Muscle of back (tissue), 13 donors: Measurements from ENCODE around the gene TMIGD2. TPM values are rescaled to one million over a fixed set of nuclear protein-coding genes. Genes with fewer than 3 reads are reported as not detected.
"Not testable (repeated sequence)": the region's sequence is repeated elsewhere in the genome, so short reads cannot be mapped to it uniquely, and the experiment has no call there.

Source experiments
- DNase-seq, 3 donors: peaks; one replicate each; pipeline versions ENCODE4 v3.0.0 to v3.0.0-alpha.2; 2013
- long read RNA-seq, 9 donors: transcript quantifications; one replicate each; lab custom pipeline, GENCODE V29; 2026
- polyA plus RNA-seq, 10 donors: library from polyadenylated mRNA; unstranded; fragments of 120-200 nt; gene quantifications; one replicate each; pipeline ENCODE4 v1.2.1, GENCODE V29; 2013; ENCODE audit not compliant: insufficient read length in 10 of 10

TMIGD2 gene, protein sequence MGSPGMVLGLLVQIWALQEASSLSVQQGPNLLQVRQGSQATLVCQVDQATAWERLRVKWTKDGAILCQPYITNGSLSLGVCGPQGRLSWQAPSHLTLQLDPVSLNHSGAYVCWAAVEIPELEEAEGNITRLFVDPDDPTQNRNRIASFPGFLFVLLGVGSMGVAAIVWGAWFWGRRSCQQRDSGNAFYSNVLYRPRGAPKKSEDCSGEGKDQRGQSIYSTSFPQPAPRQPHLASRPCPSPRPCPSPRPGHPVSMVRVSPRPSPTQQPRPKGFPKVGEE
- polyA plus RNA-seq = 1 to 10 TPM in 2 of 10 donors, under 1 TPM in 8; 0.28 to 1.3 (median 0.44) TPM
- long read RNA-seq, donor 1 = 0 reads
- long read RNA-seq, donor 2 = 0 reads
- long read RNA-seq, donor 3 = 0 reads
- long read RNA-seq, donor 4 = 0 reads
- long read RNA-seq, donor 5 = 0 reads
- long read RNA-seq, donor 6 = 0 reads
- long read RNA-seq, donor 7 = 0 reads
- long read RNA-seq, donor 8 = 0 reads
- long read RNA-seq, donor 9 = 0 reads

- no peak for DNase-seq
Observed at GRCh38 chr19:4302243-4302640, at the start of gene TMIGD2. Gene TMIGD2 (minus strand): TSS chr19:4302389. CDS start chr19:4302385, 4 bp downstream.

DNA sequence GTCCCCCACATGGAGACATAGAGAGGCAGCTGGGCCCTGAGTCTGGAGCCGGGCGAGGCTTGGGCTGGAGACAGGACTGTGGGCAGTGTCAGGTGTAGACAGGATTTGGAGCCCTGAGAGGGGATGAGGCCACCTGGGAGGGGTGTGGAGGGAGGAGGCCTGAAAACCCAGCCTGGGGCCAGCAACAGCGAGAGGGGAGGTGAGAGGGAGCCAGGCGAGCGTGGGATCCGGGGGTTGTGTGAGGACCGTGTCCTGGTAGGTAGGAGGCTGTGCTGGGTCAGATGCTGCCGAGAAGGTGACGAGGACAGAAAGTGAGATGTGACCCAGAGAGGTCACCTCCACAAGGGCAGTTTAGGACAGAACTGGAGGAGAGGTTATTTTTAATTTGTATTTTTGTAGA is 48.5 kb upstream of the TMIGD2 start:
- no peak for DNase-seq

DNA sequence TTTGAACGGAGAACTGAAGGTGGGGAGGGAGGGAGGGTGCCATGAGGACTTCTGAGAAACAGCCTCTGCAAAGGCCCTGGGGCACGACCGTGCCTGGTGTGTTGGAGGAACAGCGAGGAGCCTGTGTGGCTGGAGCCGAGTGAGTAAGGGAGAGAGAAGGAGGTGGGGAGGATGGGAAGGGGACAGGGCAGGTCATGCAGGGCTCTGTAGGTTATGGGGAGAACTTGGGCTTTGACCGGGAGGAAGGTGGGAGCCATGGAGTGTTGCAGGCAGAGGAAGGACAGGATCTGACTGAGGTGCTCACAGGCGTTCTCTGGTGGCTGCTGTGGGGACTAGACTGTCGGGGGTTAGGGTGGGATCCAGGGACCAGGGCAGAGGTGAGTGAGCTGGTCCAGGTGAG is 47.9 kb upstream of the TMIGD2 start:
- DNase-seq = no peak

DNA sequence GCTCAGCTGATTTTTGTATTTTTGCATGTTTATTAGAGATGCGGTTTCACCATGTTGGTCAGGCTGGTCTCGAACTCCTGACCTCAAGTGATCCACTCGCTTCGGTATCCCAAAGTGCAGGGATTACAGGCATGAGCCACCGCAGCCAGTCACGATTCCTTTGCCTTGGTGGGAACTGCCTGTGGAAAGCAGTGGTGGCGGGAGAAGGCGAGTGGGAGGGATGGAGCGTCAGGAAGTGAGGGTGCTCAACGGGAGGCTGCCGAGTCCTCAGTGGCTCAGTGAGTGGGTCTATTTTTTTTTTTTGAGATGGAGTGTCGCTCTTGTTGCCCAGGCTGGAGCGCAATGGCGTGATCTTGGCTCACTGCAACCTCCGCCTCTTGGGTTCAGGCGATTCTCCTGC is 47.0 kb upstream of the TMIGD2 start:
- not testable (repeated sequence) for DNase-seq

DNA sequence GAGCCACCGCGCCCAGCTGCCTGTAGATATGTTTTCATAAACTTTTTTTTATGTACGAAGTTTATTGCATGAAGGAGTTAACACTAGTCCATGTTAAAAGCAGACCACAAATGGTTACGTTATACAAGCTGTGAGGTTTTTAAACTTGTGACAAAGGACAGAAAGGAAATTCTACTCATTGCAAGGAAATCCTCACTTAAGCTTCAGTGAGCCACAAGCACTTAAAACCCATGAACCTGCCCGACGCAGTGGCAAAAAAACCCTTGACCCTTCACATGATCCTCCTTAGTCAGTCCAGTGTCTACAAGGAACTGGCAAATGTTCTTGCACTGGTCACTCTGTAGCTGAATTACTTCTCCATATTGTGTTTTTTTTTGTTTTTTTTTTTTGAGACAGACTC is 45.3 kb upstream of the TMIGD2 start:
- DNase-seq = no peak

DNA sequence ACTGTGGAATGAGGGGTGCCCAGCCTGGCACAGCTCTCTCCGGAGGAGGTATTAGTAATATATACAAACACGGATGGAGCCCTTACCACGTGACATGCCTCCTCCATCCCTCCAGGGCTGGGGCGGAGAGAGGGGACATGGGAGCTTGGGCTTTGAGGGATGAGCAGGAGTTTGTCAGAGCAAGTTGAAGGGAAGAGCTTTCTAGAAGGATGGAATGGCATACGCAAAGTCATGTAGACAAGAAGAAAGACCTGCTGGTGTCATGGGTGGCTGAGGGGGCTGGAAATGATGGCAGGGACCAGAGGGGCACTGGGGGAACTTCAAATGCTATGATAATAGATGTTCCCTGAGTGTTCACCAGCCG is 43.8 kb upstream of the TMIGD2 start:
- DNase-seq = no peak

DNA sequence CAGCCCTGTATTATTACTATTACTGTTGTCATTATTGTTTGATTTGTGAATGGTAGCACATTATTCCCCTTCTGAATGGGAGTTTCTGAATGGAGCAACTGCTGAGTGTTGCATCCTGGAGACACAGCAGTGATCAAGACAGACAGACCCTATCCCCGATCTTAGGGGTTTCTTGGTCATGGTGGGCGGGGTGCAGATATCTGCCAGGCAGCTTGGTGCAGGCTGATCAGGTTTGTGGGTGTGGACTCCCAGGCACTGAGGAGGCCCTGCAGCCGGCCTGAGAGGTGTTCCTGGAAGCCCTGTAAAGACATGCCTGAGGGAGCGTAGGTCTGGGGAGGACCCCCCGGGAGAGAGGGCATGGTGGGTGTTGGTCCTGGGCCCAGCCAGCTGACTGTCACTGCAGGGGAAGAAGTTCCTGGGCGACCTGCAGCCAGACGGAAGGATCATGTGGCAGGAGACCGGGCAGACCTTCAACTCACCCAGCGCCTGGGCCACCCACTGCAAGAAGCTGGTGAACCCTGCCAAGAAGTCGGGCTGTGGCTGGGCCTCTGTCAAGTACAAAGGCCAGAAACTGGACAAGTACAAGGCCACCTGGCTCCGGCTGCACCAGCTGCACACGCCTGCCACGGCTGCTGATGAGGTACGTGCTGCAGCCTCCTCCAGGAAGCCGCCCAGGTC is 43.3 kb upstream of the TMIGD2 start:
- no peak for DNase-seq

- peak; percentile 86 to 97 (median 95) for DNase-seq
Observed at GRCh38 chr19:4343370-4344307, 41.5 kb upstream of the TMIGD2 start, which contains the start of gene MPND. Gene MPND (plus strand): TSS chr19:4343562. CDS start chr19:4343594, 32 bp downstream.

DNA sequence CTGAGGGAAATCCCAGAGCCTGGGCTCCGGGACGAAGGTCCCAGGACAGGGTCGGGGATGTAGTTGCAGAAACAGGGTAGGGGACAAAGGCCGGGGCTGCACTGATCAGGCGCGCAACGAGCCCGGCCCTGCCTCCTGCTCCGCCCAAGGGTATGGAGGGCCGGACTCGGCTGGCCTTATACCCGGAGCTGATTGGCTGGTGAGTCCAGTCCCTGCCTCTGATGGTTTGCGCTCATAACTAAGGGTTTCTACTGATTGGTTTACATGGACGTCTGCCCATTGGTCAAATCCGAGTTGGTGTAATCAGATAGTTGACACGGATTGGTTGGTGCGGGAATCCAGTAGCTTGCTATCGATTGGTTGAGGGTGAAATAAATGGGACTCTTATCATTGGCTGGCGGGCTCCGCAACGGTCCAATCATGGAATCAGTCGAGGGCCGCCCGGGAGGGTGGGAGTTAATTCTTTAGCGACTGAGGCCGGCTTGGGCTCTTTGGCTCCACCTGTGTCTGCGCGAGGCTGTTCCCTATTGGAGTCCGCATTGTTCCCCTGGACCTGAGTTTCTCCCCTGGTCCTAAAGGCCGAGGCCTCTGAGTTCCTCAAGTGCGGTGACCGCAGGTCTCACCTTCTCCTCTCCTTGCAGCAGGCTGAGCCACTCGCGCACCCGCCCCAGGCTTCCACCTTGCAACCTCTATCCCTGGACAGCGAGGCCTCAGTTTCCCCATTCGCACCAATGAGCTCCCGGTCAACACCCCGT is 40.6 kb upstream of the TMIGD2 start:
- peak; percentile 100 for DNase-seq

DNA sequence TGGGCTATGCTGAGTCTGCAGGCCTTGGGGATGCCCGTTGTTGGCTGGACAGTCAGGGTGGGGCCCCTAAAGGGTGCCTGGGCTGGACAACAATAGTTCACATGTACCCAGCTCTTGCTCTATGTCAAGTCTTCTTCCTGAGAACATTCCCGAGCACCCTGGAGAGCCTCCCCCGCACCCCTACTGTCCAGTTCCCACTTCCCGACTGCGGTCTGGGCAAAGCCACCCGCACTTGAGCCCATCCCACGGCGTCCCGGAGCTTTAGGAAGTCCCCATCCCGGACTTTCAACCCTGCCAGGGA is 40.1 kb upstream of the TMIGD2 start:
- DNase-seq = no peak

GRCh38 chr19:4338441-4339355 is 36.5 kb upstream of the TMIGD2 start, which contains the start of gene STAP2:
Gene STAP2 (minus strand): TSS chr19:4338827. CDS start chr19:4338753, 74 bp downstream.
- DNase-seq = peak in 1 of 3 donors; percentile 47

- DNase-seq = peak in 1 of 3 donors; percentile 68
Observed at GRCh38 chr19:4337906-4338440, 35.8 kb upstream of the TMIGD2 start.

DNA sequence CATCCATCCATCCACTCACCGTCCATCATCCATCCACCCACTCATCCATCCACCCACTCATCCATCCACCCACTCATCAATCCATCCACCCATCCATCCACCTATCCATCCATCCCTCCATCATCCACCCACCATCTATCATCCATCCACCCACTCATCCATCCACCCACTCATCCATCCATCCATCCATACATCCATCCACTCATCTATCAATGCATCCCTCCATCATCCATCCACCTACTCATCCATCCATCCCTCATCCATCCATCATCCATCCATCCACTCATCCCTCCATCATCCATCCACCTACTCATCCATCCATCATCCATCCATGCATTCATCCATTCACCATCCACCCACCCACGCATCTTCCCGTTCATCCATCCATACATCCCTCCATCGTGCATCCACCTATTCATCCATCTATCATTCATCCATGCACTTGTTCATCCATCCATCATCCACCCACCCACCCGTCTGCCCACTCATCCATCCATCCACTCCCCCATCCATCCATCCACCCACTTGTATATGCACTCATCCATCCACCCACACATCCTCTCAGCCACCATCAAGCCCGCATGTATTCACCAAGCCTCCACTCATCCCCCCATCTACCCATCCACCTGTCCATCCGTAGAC is 32.9 kb upstream of the TMIGD2 start:
- no peak for DNase-seq

DNA sequence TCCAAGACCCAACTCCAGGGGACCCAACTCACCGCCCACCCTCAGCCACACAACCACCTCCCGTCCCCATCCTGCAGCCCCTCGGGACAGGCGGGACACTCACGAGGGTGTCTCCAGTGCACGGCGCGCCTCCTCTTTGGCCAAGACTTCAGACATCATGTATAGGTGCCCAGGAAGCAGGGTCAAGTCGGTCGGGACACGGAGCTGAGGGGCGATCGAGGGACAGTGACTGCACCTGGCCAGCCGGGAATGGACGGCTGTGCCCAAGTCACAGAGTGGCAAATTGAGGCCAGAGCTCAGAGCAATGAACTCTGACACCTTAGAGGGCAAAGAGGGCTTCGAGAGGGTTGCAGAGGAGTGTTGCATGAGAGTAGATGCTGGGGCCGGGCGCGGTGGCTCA is 27.7 kb upstream of the TMIGD2 start:
- no peak for DNase-seq

DNA sequence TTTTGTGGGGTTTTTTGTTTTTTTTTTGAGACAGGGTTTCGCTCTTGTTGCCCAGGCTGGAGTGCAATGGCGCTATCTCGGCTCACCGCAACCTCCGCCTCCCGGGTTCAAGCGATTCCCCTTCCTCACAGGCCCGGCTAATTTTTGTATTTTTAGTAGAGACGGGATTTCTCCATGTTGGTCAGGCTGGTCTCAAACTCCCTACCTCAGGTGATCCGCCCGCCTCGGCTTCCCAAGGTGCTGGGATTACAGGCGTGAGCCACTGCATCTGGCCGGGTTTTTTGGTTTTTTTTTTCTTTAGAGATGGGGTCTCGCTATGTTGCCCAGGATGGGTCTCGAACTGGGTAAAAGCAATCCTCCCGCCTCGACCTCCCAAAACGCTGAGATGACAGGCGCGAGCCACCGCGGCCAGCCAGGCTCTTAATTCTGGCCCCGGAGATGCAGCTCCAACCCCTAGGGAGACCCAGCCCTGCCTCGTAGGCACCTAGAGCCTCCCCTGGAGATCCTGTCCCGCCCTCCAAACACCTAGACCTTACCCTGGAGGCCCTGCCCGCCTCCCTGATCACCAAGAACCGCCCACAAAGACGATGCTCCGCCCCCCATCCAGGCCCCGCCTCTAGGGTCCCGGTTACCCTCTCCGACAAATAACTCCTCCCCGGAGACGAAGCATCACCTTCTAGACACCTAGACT is 26.9 kb upstream of the TMIGD2 start:
- not testable (repeated sequence) for DNase-seq

DNA sequence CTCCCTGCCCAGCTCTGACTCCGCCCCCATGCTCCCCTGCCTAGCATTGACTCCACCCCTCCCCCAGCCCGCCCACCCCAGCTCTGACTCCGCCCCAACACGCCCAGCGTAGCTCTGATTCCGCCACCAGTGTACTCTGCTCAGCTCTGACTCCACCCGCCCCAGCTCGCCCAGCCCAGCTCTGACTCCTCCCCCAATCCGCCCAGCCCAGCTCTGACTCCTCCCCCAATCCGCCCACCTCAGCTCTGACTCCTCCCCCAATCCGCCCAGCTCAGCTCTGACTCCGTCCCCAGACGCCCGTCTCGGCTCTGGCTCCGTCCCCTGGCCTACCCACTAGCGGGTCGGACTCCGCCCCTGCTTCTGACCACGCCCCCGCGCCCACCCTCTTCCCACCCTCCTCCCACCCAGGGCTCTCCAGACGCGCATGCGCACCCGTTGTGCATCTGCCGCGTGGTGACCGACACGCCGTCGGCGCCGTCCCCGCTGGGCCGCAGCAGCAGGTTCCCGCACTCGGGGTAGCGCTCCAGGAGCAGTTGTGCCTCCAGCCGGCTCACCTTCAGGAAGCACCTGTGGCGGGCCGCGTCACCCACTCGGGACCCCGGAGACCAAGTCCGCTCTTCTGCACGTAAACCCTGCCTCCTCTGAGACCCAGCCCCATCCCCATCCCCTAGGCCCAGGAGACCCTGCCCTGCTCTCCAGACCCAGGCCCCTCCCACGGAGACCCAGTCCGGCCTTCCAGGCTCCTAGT is 26.2 kb upstream of the TMIGD2 start:
- peak; percentile 92 to 98 (median 94) for DNase-seq

DNA sequence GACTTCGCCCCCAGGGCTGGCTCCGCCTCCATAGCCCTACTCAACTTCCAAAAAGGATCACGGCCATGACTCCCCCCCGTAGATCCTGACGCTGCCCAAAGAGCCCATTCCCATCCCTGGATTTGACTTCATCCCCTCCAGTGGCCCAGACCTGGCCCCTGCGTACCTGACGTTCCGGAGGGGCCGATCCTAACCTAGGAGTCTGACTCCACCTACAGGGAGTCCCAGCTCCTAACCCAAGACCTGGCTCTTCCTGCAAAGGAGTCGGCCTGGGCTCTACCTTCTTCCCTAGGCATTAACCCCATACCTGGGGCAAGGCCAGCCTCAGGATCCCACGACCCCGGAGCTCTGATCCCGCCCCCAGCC is 25.7 kb upstream of the TMIGD2 start:
- no peak for DNase-seq
